Measurements from ENCODE around the gene PRSS8. TPM values are rescaled to one million over a fixed set of nuclear protein-coding genes. Genes with fewer than 3 reads are reported as not detected.

The PRSS8 gene
- total and polyA plus RNA-seq, 11 donors, result 0.17 to 0.44 (median 0.30) TPM; not detected in 5

- Histone ChIP-seq H3K27me3 (no peaks in the 10 kb centered on the region), H3K4me3 (no peak overlapping the region), H3K27ac (no peak overlapping the region), H3K9me3 (no peaks in the 10 kb centered on the region), H3K4me1 (peaks cover 0 to 48% (median 15%) of the 10 kb centered on the region in 12 donors), H3K36me3 (peaks cover 4 to 37% (median 33%) of the 10 kb centered on the region in 9 donors)
- intact Hi-C loops (cut with DNase I), result no loop called here
- WGBS, 4 donors, result 18 to 28% (median 21%) methylated on average over 5 of the region's 5 CpGs
- TF ChIP-seq CTCF (IDR thresholded peaks at IDR 0.05) (no peak), POLR2A (IDR thresholded peaks at IDR 0.05) (no peak)
- DNase-seq, result no peak
- ATAC-seq, result no peak
These were observed 1.4 kb downstream of the PRSS8 start for GRCh38 chr16:31134091-31134571.

DNA sequence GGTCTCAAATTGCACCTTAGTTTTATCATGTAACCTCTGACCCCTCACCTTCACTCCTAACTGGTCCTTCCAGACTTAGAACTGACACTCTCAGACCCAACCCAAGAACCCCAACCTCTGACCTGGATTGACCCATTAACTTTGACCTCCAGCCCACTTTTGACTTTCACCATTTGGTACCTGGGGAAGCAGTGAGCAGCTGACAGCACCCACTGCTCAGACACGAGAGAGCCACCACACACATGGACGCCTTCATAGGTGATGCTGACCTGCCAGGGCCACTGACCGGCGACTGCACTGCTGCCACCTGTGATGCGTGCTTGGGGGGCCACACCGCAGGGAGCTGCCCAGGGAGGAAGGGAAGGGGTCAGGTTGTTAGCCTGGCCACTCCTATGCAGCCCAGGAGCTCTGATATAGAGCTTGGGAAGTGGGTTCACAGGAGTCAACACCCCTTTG lies 2.5 kb downstream of the PRSS8 start:
- no peak for DNase-seq
- WGBS, 4 donors, result 74 to 94% (median 91%) methylated on average over 5 to 6 of the region's 6 CpGs

DNA sequence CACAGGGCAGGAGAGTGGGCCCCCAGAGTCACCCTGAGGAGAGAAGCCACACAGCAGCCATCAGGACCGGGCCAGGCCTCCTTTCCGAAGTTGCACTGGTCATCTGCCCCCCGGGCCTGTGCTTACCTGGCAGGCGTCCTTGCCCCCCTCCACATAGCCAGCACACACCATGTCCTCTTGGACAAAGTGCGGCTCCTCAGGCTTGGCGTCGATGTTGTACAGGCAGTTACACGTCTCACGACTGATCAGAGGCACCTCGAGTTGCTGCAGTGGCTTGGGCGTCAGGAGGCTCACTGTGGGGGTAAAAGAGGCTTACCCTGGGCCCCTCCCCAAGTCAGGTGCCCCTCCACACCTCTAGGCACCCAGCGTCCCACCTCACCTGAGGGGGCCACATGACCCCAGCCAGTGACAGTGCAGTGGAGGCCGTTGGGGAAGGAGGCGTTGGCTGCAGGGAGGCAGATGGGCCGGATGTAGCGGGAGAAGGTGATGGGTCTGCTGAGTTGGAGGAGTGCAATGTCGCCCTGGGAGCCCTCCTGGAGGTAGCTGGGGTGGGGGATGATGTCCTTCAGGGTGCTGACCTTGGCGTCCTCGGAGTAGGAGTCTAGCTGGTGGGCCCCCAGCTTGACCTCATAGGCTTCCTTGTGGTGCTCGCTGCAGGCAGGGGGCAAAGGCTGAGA lies 3.1 kb downstream of the PRSS8 start:
- H3K36me3 ChIP-seq, result peaks cover 6 to 52% (median 48%) of the 10 kb centered on the region in 9 donors
- TF ChIP-seq POLR2A (IDR thresholded peaks at IDR 0.05) (no peak), CTCF (IDR thresholded peaks at IDR 0.05) (no peak)
- no peaks in the 10 kb centered on the region for H3K27me3 ChIP-seq
- no peak overlapping the region for H3K4me3 ChIP-seq
- 89 to 96% (median 92%) methylated on average over 8 to 20 of the region's 20 CpGs for WGBS, 4 donors
- H3K4me1 ChIP-seq, result peaks cover 0 to 54% (median 17%) of the 10 kb centered on the region in 12 donors
- no peaks in the 10 kb centered on the region for H3K9me3 ChIP-seq
- ATAC-seq (no peak), DNase-seq (no peak)
- no peak overlapping the region for H3K27ac ChIP-seq
- intact Hi-C loops (cut with DNase I), result no loop called here

More for the DNA sequence above, 2.5 kb downstream of the PRSS8 start:
- Histone ChIP-seq H3K27ac (no peak overlapping the region), H3K4me3 (no peak overlapping the region), H3K9me3 (no peaks in the 10 kb centered on the region), H3K36me3 (peaks cover 4 to 46% (median 42%) of the 10 kb centered on the region in 9 donors), H3K27me3 (no peaks in the 10 kb centered on the region), H3K4me1 (peaks cover 0 to 48% (median 16%) of the 10 kb centered on the region in 12 donors)
- no peak for ATAC-seq
- intact Hi-C loops (cut with DNase I), result no loop called here
- TF ChIP-seq POLR2A (IDR thresholded peaks at IDR 0.05) (no peak), CTCF (IDR thresholded peaks at IDR 0.05) (no peak)

GRCh38 chr16:31131841-31132271 lies 3.7 kb downstream of the PRSS8 start:
- no peaks in the 10 kb centered on the region for H3K27me3 ChIP-seq
- intact Hi-C loops (cut with DNase I), result no loop called here
- peaks cover 6 to 58% (median 54%) of the 10 kb centered on the region in 9 donors for H3K36me3 ChIP-seq
- TF ChIP-seq CTCF (IDR thresholded peaks at IDR 0.05) (no peak), POLR2A (IDR thresholded peaks at IDR 0.05) (no peak)
- no peak for DNase-seq
- H3K4me3 ChIP-seq, result no peak overlapping the region
- H3K4me1 ChIP-seq, result peaks cover 0 to 60% (median 17%) of the 10 kb centered on the region in 12 donors
- no peak overlapping the region for H3K27ac ChIP-seq
- no peak for ATAC-seq
- WGBS, 4 donors, result 80 to 92% (median 88%) methylated on average over 2 to 5 of the region's 5 CpGs
- no peaks in the 10 kb centered on the region for H3K9me3 ChIP-seq
